ENCODE measurements around the gene ARHGDIB.

DNA sequence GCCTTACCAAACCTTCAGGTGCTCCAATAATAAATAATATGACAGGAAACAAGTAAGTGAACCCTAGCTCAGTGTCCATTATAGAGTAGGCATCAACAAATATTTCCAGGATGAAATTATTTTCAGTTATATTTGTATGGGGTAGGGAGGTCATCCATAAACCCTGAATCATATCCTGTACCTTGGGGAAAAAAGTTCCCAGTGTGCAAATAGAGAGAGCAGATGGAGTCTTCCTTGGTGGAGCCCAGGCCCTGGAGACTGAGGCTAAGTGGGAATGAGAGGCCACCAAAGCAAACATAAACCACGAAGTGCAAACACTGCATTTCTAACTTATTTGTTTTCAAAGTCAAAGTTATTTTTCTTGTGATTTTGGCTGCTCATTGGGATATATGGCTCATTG lies 14.5 kb downstream of the ARHGDIB start:
- TF ChIP-seq, protein P1, sequence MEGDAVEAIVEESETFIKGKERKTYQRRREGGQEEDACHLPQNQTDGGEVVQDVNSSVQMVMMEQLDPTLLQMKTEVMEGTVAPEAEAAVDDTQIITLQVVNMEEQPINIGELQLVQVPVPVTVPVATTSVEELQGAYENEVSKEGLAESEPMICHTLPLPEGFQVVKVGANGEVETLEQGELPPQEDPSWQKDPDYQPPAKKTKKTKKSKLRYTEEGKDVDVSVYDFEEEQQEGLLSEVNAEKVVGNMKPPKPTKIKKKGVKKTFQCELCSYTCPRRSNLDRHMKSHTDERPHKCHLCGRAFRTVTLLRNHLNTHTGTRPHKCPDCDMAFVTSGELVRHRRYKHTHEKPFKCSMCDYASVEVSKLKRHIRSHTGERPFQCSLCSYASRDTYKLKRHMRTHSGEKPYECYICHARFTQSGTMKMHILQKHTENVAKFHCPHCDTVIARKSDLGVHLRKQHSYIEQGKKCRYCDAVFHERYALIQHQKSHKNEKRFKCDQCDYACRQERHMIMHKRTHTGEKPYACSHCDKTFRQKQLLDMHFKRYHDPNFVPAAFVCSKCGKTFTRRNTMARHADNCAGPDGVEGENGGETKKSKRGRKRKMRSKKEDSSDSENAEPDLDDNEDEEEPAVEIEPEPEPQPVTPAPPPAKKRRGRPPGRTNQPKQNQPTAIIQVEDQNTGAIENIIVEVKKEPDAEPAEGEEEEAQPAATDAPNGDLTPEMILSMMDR (IDR thresholded peaks at IDR 0.05): no peak
- no peak for TF ChIP-seq POLR2A (IDR thresholded peaks at IDR 0.05)

Data from adrenal gland (tissue), 5 donors.